PC-9 (cell line): ENCODE results near the gene LIPH.

Experiments used
- EZH2 ChIP-seq: fragments of 200-600 bp; sonication (generic); IDR thresholded peaks from 2 replicates; pipeline ENCODE4 v1.8.0; 2017; ENCODE audit warnings: antibody characterized with exemption, low read depth
- TF ChIP-seq, protein P1 (sequence below): fragments of 200-600 bp; sonication (generic); conservative IDR thresholded peaks from 2 replicates; pipeline ENCODE4 v1.6.1; 2017; ENCODE audit warnings: mixed run types, antibody characterized with exemption, mild to moderate bottlenecking, moderate library complexity

DNA sequence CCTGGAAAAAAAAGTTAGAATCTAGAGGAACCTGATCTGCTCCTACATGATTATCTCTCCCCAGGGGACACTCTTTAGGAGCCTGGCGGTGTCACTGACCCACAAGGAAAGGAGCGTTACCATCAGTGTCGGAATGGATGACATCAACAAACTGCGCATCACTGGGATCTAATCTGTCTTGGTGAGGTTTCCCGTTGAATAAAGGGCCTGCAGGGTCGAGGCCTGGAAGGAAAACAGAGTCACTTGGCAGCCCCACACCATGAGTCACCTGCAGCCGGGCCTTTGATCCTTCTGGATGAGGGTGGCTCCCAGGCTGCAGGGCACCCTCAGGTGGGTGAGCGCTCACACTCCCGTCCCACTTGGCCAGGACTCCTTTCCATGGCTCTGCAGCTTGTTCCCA, 25.0 kb downstream of the LIPH start:
- TF ChIP-seq, protein P1, sequence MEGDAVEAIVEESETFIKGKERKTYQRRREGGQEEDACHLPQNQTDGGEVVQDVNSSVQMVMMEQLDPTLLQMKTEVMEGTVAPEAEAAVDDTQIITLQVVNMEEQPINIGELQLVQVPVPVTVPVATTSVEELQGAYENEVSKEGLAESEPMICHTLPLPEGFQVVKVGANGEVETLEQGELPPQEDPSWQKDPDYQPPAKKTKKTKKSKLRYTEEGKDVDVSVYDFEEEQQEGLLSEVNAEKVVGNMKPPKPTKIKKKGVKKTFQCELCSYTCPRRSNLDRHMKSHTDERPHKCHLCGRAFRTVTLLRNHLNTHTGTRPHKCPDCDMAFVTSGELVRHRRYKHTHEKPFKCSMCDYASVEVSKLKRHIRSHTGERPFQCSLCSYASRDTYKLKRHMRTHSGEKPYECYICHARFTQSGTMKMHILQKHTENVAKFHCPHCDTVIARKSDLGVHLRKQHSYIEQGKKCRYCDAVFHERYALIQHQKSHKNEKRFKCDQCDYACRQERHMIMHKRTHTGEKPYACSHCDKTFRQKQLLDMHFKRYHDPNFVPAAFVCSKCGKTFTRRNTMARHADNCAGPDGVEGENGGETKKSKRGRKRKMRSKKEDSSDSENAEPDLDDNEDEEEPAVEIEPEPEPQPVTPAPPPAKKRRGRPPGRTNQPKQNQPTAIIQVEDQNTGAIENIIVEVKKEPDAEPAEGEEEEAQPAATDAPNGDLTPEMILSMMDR: no peak
- no peak for TF ChIP-seq EZH2
